GM03348 (cell line): ENCODE results near the gene OR51G1.
"Not testable (repeated sequence)": the region's sequence is repeated elsewhere in the genome, so short reads cannot be mapped to it uniquely, and the experiment has no call there.

Experiments
- DNase-seq: peaks from one replicate; pipeline ENCODE4 v3.0.0; 2012; ENCODE audit warnings: low spot score

Gene OR51G1, protein sequence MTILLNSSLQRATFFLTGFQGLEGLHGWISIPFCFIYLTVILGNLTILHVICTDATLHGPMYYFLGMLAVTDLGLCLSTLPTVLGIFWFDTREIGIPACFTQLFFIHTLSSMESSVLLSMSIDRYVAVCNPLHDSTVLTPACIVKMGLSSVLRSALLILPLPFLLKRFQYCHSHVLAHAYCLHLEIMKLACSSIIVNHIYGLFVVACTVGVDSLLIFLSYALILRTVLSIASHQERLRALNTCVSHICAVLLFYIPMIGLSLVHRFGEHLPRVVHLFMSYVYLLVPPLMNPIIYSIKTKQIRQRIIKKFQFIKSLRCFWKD

DNA sequence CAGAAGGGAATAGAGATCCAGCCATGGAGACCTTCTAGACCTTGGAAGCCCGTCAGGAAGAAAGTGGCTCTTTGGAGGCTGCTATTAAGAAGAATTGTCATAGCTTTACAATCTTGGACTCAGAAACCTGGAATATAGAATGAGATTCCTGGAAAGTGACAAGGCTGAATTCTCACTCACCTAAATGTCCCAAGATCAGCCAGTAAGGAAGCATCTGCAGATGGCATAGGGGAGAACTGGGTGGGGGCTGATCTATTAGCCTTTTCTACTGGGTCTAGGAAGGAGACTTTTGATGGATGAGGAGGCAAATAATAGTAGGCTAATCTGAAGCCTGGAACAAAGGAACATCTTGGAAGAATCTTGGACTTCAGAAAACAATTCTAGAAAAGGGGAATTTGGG is at the start of gene OR51G1:
Gene OR51G1 (minus strand): TSS at position 101 of the 400 bp plus-strand sequence. CDS start 0 bp downstream, at position 101.
- no peak for DNase-seq

DNA sequence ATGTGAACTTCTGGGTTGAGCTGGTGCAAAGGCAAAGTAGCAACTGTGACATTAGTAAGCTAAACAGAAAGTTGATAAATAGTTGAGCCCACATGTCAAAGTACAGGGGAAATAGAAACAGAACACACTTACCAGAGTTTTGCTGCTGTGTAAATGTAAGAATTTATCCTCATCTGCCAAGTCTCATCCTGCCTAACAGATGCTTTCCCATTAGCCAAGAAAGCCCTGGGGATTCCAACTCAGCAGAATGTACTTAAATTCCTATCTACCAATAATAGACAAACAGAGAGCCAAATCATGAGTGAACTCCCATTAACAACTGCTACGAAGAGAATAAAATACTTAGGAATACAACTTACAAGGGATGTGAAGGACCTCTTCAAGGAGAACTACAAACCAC is 38.7 kb upstream of the OR51G1 start:
- no peak for DNase-seq

DNA sequence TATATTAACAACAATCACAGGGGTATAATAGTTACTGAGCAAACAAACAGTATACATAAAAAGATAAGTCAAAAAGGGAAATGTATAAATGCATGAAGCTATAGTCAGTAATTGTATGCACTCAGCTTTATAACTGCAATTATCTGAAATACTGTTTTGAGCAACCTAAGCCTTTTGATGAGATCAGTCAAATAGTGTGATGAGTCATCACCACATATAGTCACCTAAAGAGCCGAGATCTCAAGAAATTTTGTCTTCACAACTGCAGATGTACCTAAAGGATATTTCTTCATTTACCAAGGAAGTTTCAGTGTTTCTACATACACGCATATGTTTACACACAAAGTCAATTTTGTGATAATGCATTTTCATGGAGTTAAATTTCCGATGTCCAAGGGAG is 36.7 kb upstream of the OR51G1 start:
- no peak for DNase-seq

DNA sequence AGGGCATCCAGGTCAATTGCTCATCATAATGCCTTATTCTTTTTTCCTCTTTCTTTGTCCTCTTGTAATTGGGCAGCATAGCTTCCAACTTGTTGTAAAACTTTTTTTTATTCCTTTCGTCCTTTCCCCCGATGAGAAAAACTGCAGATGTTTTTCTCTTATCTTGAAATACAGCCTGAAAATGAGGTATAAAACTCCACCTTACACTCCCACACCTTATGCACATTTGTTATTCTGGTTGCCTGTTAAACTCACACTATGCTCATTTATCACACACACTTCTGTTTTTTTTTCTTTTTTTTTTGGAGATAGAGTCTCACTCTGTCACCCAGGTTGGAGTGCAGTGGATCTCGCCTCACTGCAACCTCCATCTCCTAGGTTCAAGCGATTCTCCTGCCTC is 33.3 kb upstream of the OR51G1 start:
- DNase-seq, result no peak

DNA sequence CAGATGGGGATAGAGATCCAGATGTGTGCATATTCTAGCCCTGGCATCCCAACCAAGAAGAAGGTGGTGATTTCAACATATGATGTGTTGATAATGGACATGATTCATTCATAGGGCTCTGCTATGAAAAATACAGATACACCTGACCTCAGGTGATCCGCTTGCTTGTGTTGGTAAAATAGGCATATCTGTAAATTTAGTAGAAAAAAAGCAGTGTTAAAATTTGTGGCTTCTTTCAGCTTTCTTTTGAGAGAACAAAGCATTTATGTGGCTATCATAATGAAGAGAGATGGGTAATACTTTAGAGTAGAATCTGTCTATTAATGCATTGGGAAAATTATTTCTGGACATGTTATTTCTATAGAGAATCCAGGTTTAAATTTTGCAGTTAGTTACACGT is 31.5 kb upstream of the OR51G1 start, which contains the start of gene OR51A2:
Gene OR51A2 (minus strand): TSS at position 101 of the 400 bp plus-strand sequence. CDS start 0 bp downstream, at position 101.
- not testable (repeated sequence) for DNase-seq

GRCh38 chr11:4947505-4947904 is 23.4 kb upstream of the OR51G1 start, which contains the start of gene OR51A4:
OR51A4 (minus strand) TSS chr11:4947605; CDS start chr11:4947100, 505 bp downstream.
- DNase-seq, result no peak

GRCh38 chr11:4936745-4937144 is 12.6 kb upstream of the OR51G1 start:
- no peak for DNase-seq

DNA sequence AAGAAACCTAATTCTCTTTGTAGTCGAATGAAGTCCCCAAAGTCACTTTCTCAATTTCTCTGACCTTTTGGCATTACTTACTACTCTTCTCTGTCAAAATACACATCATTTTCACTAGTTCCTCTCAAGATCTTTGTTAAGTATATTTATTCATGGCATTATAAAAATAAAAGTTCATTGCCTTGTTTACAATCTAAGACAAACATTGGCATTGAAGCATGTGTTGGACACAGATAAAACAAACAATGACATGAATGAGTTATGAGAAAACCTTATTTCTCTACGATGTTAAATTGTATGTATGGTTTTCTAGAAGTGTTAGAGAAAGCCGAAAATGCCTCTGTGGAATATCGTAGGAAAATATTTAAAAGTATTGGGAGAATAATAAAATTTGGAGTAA is 8.6 kb upstream of the OR51G1 start:
- DNase-seq, result no peak

DNA sequence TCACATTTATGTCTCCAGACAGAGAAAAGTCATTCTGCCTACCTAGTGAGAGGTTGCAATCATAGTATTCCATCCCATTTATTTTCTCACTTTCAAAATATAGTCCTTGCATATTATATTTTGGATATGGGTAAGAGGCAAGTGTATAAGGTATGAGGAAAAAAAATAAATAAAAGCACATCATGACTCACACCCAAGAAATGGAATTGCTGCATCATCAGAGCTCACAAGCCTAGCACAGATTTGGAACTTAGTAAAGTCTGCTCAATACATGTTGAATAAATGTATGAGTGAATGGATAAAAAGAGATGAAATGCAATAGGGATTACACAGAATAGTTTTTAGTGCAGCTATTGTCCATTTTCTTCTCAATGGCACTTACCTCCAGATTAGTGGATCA is 2.5 kb upstream of the OR51G1 start:
- no peak for DNase-seq

DNA sequence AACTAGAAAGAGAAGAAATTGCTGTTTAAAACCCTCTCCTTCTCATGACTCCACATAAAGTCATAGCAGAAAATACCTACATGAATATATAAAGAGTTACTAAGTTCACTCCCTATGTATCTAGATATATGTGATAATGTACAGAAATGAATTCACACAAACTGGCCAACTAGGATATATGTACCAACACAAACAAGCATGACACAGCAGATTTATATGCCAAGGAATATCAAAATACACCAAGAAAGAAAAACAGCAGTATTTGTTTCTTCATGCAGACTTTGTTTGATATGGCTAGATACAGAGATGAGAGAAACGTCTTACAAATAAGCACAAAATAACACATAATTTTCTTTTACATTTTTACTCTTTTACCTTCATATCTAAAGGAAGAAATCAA is 1.8 kb downstream of the OR51G1 start:
- no peak for DNase-seq

- no peak for DNase-seq
Observed at GRCh38 chr11:4921796-4922195, 2.3 kb downstream of the OR51G1 start.

GRCh38 chr11:4919250-4919649 is 4.9 kb downstream of the OR51G1 start, which contains the start of gene OR51G2:
OR51G2 (minus strand) TSS chr11:4919350; CDS start chr11:4915663, 3,687 bp downstream.
- no peak for DNase-seq

DNA sequence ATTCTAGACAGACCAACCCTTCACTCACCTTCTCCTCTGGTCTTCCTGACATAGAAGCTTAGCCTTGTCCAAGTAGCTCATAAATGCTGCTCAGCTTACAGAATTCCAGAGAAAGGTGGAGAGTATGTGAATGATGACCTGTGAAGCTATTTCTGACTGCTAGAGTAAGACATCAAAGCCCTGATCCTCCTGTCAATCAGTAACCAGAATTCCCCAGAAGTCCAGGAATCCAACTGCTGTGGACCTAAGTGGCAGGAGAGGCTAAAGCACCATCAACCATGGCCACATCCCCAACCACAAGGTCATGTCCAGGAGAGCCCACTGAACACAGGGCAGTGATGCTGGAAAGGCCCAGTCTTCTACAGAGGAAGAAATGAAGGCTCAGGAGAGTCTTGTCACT is 7.6 kb downstream of the OR51G1 start:
- no peak for DNase-seq

DNA sequence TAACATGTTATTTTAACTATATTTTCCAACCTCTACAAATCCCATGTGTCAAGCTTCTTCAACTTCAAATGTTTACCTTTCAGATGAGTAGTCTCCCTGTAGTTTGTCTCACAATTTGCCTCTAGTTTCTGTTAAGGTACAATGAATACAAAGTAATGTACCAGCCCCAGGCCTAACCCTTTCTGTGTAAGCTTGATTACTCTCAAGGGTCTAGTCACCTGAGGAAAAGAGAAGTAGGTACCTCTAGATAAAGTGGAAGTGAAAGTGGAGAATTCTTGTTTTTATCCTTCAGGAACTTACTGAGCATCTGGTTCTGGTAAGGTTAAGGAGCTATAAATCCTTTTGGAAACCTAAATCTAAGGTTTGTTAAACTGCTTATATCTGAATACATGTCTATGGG is 20.7 kb downstream of the OR51G1 start, which contains the start of gene OR51A7:
Gene OR51A7 (plus strand): TSS at position 300 of the 400 bp plus-strand sequence. CDS start 3,587 bp downstream, outside the sequence.
- DNase-seq, result no peak

DNA sequence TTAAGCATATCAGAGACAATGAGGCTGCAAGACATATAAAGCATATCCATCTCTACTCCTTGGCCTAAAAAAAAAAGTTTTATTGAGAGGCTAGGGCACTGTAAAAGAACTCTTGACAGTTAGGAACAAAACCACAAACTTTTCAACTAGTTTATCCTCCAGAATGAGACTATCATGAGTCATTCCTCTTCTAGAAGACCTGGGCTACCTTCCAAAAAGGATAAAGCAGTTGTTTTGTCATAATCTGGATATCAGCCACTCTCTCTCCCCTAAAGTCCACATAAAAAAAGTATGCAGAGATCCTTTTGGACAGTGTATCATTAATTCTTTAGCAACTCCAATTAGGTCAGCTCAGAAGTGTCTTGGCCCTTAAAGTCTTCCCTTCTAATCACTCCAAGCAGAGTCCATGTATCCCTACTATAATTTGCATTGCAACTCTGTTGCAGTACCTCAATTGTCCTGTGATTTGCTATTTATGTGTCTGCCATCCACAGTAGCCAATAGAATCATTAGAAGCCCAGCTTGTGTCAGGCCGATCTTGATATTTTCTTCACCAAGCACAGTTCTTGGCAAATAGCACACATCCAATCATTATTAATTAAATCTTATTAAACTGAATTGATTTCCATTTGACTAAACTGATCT is 32.0 kb downstream of the OR51G1 start:
- peak; percentile 60 for DNase-seq

- DNase-seq, result no peak
Observed at GRCh38 chr11:4890279-4890678, 33.9 kb downstream of the OR51G1 start.

DNA sequence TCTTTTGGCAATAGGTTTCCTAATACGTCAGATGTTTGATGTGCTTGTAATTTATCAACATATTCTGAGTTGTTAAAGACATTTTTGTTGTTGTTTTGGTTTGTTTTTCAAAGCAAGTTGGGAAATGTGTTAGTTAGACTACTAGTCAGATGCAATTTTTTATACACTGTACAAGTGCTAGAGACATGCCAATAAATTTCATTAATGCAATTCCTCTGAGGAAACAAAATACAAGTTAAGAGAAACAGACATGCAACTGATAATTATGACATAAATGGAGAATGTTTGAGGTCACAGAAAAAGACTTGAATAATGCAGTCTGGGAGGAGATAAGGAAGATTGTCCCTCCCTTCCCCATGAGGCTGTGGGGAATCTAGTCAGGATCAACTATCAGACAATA is 36.5 kb downstream of the OR51G1 start:
- DNase-seq, result no peak

DNA sequence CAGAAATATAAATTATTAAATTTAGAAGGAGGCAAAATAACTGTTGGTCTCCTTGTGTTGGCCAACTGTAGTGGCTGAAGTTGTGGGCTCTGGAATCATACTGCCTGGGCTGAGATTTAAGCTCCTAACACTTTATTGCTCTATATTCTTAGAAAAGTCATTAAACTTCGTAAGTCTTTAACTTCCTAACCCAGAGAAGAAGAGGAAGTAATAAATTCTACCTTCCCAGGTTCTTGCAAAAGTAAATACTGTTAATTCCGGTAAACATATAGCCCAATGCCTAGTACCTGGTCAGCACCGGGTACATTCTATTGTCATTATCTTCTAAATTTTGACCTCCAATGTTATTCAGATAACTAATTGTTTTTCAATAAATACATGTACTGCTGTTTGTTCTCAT is 38.0 kb downstream of the OR51G1 start:
- no peak for DNase-seq

GRCh38 chr11:4884361-4884760 is 39.8 kb downstream of the OR51G1 start:
- no peak for DNase-seq

DNA sequence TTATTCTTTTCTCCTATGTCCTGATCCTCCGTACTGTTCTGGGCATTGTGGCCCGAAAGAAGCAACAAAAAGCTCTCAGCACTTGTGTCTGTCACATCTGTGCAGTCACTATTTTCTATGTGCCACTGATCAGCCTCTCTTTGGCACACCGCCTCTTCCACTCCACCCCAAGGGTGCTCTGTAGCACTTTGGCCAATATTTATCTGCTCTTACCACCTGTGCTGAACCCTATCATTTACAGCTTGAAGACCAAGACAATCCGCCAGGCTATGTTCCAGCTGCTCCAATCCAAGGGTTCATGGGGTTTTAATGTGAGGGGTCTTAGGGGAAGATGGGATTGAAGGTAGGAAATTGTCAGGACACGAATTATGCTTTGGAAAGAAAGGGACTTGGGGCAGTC is 41.6 kb downstream of the OR51G1 start:
- no peak for DNase-seq

GRCh38 chr11:4881860-4882500 is 42.2 kb downstream of the OR51G1 start, which contains the start of gene OR51T1:
OR51T1 (plus strand) TSS chr11:4881900; CDS start chr11:4881900, 0 bp downstream.
- DNase-seq, result no peak

DNA sequence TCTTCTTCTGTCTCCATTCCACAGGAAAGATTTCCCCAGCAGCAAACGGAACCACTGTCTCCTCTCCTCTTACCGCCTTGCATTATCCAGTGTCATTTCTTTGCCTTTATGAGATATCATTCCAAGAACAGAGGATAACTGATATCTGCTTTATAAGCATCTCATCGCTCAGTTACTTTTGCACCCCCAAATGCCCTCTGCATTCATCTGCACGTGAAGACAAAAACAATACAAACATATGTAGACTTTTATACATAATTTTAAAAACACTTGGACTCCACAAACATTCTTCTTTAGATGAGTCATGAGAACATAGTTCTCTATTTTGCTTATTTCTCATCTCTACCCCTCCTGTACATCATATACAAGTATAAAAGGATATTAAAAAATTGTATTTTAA is 43.0 kb downstream of the OR51G1 start:
- DNase-seq, result no peak
